Measurements from ENCODE around the gene IGSF10.

The IGSF10 gene

GRCh38 chr3:151423091-151423490, 37.8 kb downstream of the IGSF10 start:
- in situ Hi-C loops (cut with HindIII; ENCODE audit: low sequenced_read_pairs) = no loop called here

GRCh38 chr3:151421938-151422337, 38.9 kb downstream of the IGSF10 start:
- in situ Hi-C loops (cut with HindIII; ENCODE audit: low sequenced_read_pairs) = no loop called here

GRCh38 chr3:151419806-151420205, 41.1 kb downstream of the IGSF10 start:
- in situ Hi-C loops (cut with HindIII; ENCODE audit: low sequenced_read_pairs) = no loop called here

- in situ Hi-C loops (cut with HindIII; ENCODE audit: low sequenced_read_pairs) = no loop called here
Measured at GRCh38 chr3:151415289-151415688, 45.6 kb downstream of the IGSF10 start.

- in situ Hi-C loops (cut with HindIII; ENCODE audit: low sequenced_read_pairs) = no loop called here
Measured at GRCh38 chr3:151412989-151413388, 47.9 kb downstream of the IGSF10 start.
